IMR-90 (cell line): ENCODE results near the gene TPM3. TPM values are rescaled to one million over a fixed set of nuclear protein-coding genes. Genes with fewer than 3 reads are reported as not detected.

Experiments
- ATAC-seq: fragments of 200-7000 bp; cut with Tn5 transposase; 2 replicates; pipeline ENCODE4 v1.9.1; 2020; ENCODE audit warnings: low read depth, mild to moderate bottlenecking, moderate library complexity
- BruUV-seq: library from RNA; stranded (reverse); fragments of 400-500 nt; replicated peaks from 2 replicates; lab custom pipeline; 2021; lab: Mats Ljungman, UMichigan
- CTCF ChIA-PET: fragments of 300-600 bp; formaldehyde crosslinking; extraction: SDS; loops from one replicate; lab custom pipeline; 2021; ENCODE audit warnings: antibody characterized with exemption; lab: Yijun Ruan, JAX
- POLR2A ChIA-PET: fragments of 300-600 bp; sonication (Branson Sonifier 250); formaldehyde crosslinking; loops from one replicate; lab custom pipeline; 2022; ENCODE audit warnings: antibody characterized with exemption; ENCODE audit not compliant: unreplicated experiment; lab: Charles Lee
- DNase-seq: peaks from one replicate; pipeline ENCODE4 v3.0.0; 2013
- H2AFZ ChIP-seq: replicated peaks from 2 replicates; pipeline ENCODE3; 2013; ENCODE audit warnings: low read length, mild to moderate bottlenecking; ENCODE audit not compliant: poor library complexity
- H2AK5ac ChIP-seq: 2 replicates; pipeline ENCODE4 v1.6.1; 2013; ENCODE audit warnings: low read depth, low read length, inconsistent platforms
- H2AK9ac ChIP-seq: replicated peaks from 2 replicates; pipeline ENCODE3; 2013; ENCODE audit warnings: mild to moderate bottlenecking, low read depth, low read length, moderate library complexity; ENCODE audit not compliant: poor library complexity
- H2BK120ac ChIP-seq: 2 replicates; pipeline ENCODE4 v1.6.1; 2013; ENCODE audit warnings: low read depth, low read length, inconsistent platforms
- H2BK15ac ChIP-seq: 3 replicates; pipeline ENCODE4 v1.6.1; 2013; ENCODE audit warnings: low read depth, low read length, inconsistent platforms
- H2BK20ac ChIP-seq: 2 replicates; pipeline ENCODE4 v1.6.1; 2013; ENCODE audit warnings: low read depth, mild to moderate bottlenecking, inconsistent platforms, low read length, moderate library complexity
- H2BK5ac ChIP-seq: 2 replicates; pipeline ENCODE4 v1.6.1; 2013; ENCODE audit warnings: mild to moderate bottlenecking, low read depth, low read length, inconsistent platforms; ENCODE audit not compliant: poor library complexity, severe bottlenecking
- H3K14ac ChIP-seq: replicated peaks from 2 replicates; pipeline ENCODE4 v1.6.1; 2013; ENCODE audit warnings: low read depth, low read length, inconsistent platforms
- H3K18ac ChIP-seq: 2 replicates; pipeline ENCODE4 v1.6.1; 2013; ENCODE audit warnings: low read depth, low read length, control low read depth
- H3K23ac ChIP-seq: 2 replicates; pipeline ENCODE4 v1.6.1; 2013; ENCODE audit warnings: low read depth, low read length, inconsistent platforms
- H3K27ac ChIP-seq: 2 replicates; pipeline ENCODE4 v1.5.1; 2013; ENCODE audit warnings: mild to moderate bottlenecking, control low read depth, low read length; ENCODE audit not compliant: insufficient read depth
- H3K27me3 ChIP-seq: 2 replicates; pipeline ENCODE4 v1.6.1; 2013; ENCODE audit warnings: low read length; ENCODE audit not compliant: control insufficient read depth, insufficient read depth
- H3K36me3 ChIP-seq: 2 replicates; pipeline ENCODE4 v1.6.1; 2013; ENCODE audit warnings: low read length, mixed read lengths; ENCODE audit not compliant: control insufficient read depth, insufficient read depth
- H3K4ac ChIP-seq: 2 replicates; pipeline ENCODE4 v1.6.1; 2013; ENCODE audit warnings: low read depth, low read length, inconsistent platforms
- H3K4me1 ChIP-seq: 2 replicates; pipeline ENCODE4 v1.6.1; 2013; ENCODE audit warnings: low read length, mixed read lengths; ENCODE audit not compliant: control insufficient read depth, insufficient read depth
- H3K4me2 ChIP-seq: 2 replicates; pipeline ENCODE4 v1.6.1; 2013; ENCODE audit warnings: low read depth, mild to moderate bottlenecking, control low read depth, low read length, moderate library complexity
- H3K4me3 ChIP-seq: 2 replicates; pipeline ENCODE4 v1.5.1; 2013; ENCODE audit warnings: low read depth, mild to moderate bottlenecking, control low read depth, low read length, moderate library complexity; ENCODE audit not compliant: insufficient read depth
- H3K56ac ChIP-seq: 2 replicates; pipeline ENCODE4 v1.6.1; 2013; ENCODE audit warnings: low read length, inconsistent platforms; ENCODE audit not compliant: insufficient read depth; ENCODE audit errors: extremely low read depth
- H3K79me1 ChIP-seq, 2 experiments: 2 replicates each; pipeline ENCODE4 v1.6.1; 2013; ENCODE audit warnings: low read length in 2 of 2, inconsistent platforms in 1 of 2, low read depth in 1 of 2
- H3K9ac ChIP-seq: 2 replicates; pipeline ENCODE4 v1.6.1; 2013; ENCODE audit warnings: low read depth, low read length, control low read depth
- H3K9me1 ChIP-seq: 2 replicates; pipeline ENCODE4 v1.6.1; 2013; ENCODE audit warnings: low read length, inconsistent platforms; ENCODE audit not compliant: insufficient read depth
- H3K9me3 ChIP-seq: 2 replicates; pipeline ENCODE4 v1.6.1; 2013; ENCODE audit warnings: low read length; ENCODE audit not compliant: control insufficient read depth, insufficient read depth
- H4K20me1 ChIP-seq: 2 replicates; pipeline ENCODE4 v1.6.1; 2013; ENCODE audit warnings: low read length, inconsistent platforms; ENCODE audit not compliant: insufficient read depth
- H4K5ac ChIP-seq: 2 replicates; pipeline ENCODE4 v1.6.1; 2013; ENCODE audit warnings: mild to moderate bottlenecking, low read depth, low read length, control low read depth
- H4K8ac ChIP-seq, 2 experiments: 2 replicates each; pipeline ENCODE4 v1.6.1; 2013; ENCODE audit warnings: low read depth in 2 of 2, low read length in 2 of 2, control low read depth in 1 of 2, inconsistent platforms in 1 of 2
- H4K91ac ChIP-seq: 2 replicates; pipeline ENCODE4 v1.6.1; 2013; ENCODE audit warnings: low read depth, low read length, inconsistent platforms; ENCODE audit not compliant: insufficient read depth
- BHLHE40 ChIP-seq: fragments of 150-350 bp; IDR thresholded peaks from 2 replicates; pipeline ENCODE4 v1.6.1; 2016; ENCODE audit warnings: mild to moderate bottlenecking, low read depth, low read length
- CEBPB ChIP-seq: IDR thresholded peaks from 2 replicates; pipeline ENCODE4 v1.6.1; 2012; ENCODE audit warnings: low read depth, low read length, improper control_type of control experiment
- FOS ChIP-seq: fragments of 150-350 bp; IDR thresholded peaks from 2 replicates; pipeline ENCODE4 v1.6.1; 2016; ENCODE audit warnings: low read depth, low read length
- MXI1 ChIP-seq: IDR thresholded peaks from 2 replicates; pipeline ENCODE4 v1.6.1; 2012; ENCODE audit warnings: low read depth, mild to moderate bottlenecking, low read length, moderate library complexity, borderline replicate concordance
- RAD21 ChIP-seq: IDR thresholded peaks from 2 replicates; pipeline ENCODE4 v1.6.1; 2012; ENCODE audit warnings: low read length, improper control_type of control experiment
- RFX5 ChIP-seq: IDR thresholded peaks from 2 replicates; pipeline ENCODE4 v1.8.0; 2012; ENCODE audit warnings: low read depth, mild to moderate bottlenecking, low read length, moderate library complexity
- WGBS, 2 experiments: methylation state at CpG; one replicate each; pipeline versions ENCODE4 v1.1.5 to v1.1.7; 2013; ENCODE audit warnings: missing lambda C conversion rate in 2 of 2; ENCODE audit not compliant: insufficient read length in 1 of 2; ENCODE audit errors: extremely low coverage in 2 of 2; 5-methylcytosine and 5-hydroxymethylcytosine counted together
- dilution Hi-C: fragments of 300-500 bp; cut with HindIII; formaldehyde crosslinking; loops from one replicate; pipeline ENCODE4 v1.14.3; 2018; ENCODE audit warnings: low sequenced_read_pairs; ENCODE audit not compliant: unreplicated experiment
- in situ Hi-C: fragments of 300-500 bp; cut with MboI; formaldehyde crosslinking; loops from 3 replicates; pipeline ENCODE4 v1.14.3; 2019; ENCODE audit warnings: low sequenced_read_pairs, inconsistent platforms, mixed read lengths
- intact Hi-C: fragments of 100-400 bp; cut with micrococcal nuclease; formaldehyde crosslinking; loops from 2 replicates; pipeline ENCODE4 v1.10.0; 2022
- polyA plus RNA-seq, 3 experiments: library from polyadenylated mRNA; depleted of rRNA; stranded (reverse); fragments of >200 nt; gene quantifications; 2 replicates each; pipeline ENCODE4 v1.2.3, GENCODE V29; 2012; ENCODE audit warnings: low replicate concordance in 1 of 3
- total RNA-seq: library from RNA; depleted of rRNA; stranded (reverse); fragments of >200 nt; gene quantifications from 2 replicates; pipeline ENCODE4 v1.2.3, GENCODE V29; 2012
- TF ChIP-seq, protein P1 (sequence below): conservative IDR thresholded peaks from 2 replicates; pipeline ENCODE4 v1.5.1; 2012; ENCODE audit warnings: mild to moderate bottlenecking, low read depth, low read length, improper control_type of control experiment

TPM3 gene
- total and polyA plus RNA-seq, 2 of the 4 experiments (the other 2 are of a cell fraction), result 438 to 530 TPM

DNA sequence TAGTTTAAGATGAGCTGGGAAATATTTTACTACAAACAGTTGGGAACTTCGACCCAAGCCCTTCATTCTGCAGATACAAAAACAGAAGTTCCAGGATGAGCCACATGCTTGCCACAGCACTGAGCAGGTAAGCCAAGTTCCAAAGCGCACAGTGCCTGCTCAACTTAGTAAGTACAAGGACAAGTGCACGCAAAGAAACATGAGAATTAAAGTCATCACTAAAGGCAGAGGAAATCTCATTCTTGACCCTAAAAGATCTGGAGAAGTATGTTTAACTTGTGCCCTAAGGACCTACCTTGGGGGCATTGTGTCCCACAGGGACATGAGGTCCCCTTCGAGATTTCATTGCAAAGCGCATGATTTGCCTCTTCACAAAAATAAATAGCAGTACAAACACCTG lies 27.6 kb upstream of the TPM3 start:
- H3K56ac ChIP-seq, result peak overlapping the region; percentile 97
- dilution Hi-C loops, result no loop called here
- peak overlapping the region; percentile 99 for H2AK9ac ChIP-seq
- peak overlapping the region; percentile 9 for H4K91ac ChIP-seq
- TF ChIP-seq BHLHE40 (no peak), RFX5 (no peak), FOS (no peak), MXI1 (no peak; the same call in 1 of the 2 replicates), CEBPB (no peak), RAD21 (no peak)
- TF ChIP-seq, protein P1, sequence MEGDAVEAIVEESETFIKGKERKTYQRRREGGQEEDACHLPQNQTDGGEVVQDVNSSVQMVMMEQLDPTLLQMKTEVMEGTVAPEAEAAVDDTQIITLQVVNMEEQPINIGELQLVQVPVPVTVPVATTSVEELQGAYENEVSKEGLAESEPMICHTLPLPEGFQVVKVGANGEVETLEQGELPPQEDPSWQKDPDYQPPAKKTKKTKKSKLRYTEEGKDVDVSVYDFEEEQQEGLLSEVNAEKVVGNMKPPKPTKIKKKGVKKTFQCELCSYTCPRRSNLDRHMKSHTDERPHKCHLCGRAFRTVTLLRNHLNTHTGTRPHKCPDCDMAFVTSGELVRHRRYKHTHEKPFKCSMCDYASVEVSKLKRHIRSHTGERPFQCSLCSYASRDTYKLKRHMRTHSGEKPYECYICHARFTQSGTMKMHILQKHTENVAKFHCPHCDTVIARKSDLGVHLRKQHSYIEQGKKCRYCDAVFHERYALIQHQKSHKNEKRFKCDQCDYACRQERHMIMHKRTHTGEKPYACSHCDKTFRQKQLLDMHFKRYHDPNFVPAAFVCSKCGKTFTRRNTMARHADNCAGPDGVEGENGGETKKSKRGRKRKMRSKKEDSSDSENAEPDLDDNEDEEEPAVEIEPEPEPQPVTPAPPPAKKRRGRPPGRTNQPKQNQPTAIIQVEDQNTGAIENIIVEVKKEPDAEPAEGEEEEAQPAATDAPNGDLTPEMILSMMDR, result no peak
- H3K18ac ChIP-seq, result no peak overlapping the region
- H2BK120ac ChIP-seq, result no peak overlapping the region
- in situ Hi-C loops, result no loop called here
- peaks cover 14% of the 10 kb centered on the region for H3K36me3 ChIP-seq
- peak overlapping the region; percentile 80 for H3K4me3 ChIP-seq
- no peaks in the 10 kb centered on the region for H3K9me3 ChIP-seq
- H3K9ac ChIP-seq, result peak overlapping the region; percentile 96
- H2AK5ac ChIP-seq, result peak overlapping the region; percentile 88
- BruUV-seq, result no TSS peak
- ChIA-PET CTCF (interaction anchor here (1.2 kb wide), 1 partner anchor 26 kb away, joined by 3 read pairs; no protein-coding TSS in a partner anchor), POLR2A (no interaction called here)
- no peaks in the 10 kb centered on the region; the same call in 1 of the 2 replicates for H3K4me1 ChIP-seq
- DNase-seq (peak; percentile 47), ATAC-seq (no peak)
- peak overlapping the region; percentile 96 for H3K27ac ChIP-seq
- intact Hi-C loops, result no loop called here
- H2BK5ac ChIP-seq, result peak overlapping the region; percentile 17
- H2AFZ ChIP-seq, result no peak overlapping the region
- H3K23ac ChIP-seq, result peak overlapping the region; percentile 95
- H4K5ac ChIP-seq, result peak overlapping the region; percentile 47; the same call in 1 of the 2 replicates
- peak overlapping the region; percentile 95 for H3K4me2 ChIP-seq
- no CpG with 5 or more reads among the region's 5 CpGs for WGBS, 2 experiments
- H4K20me1 ChIP-seq, result peaks cover 27% of the 10 kb centered on the region; the same call in 1 of the 2 replicates
- peaks cover 19 to 54% of the 10 kb centered on the region in 2 experiments for H3K79me1 ChIP-seq
- peak overlapping the region; percentile 27; the same call in 1 of the 3 replicates for H2BK15ac ChIP-seq
- no peaks in the 10 kb centered on the region for H3K27me3 ChIP-seq
- H3K4ac ChIP-seq, result peak overlapping the region; percentile 97
- no peak overlapping the region for H2BK20ac ChIP-seq
- peak overlapping the region; percentile 99 for H3K14ac ChIP-seq
- H3K9me1 ChIP-seq, result no peaks in the 10 kb centered on the region
- H4K8ac ChIP-seq, result peak overlapping the region; percentile 41 to 95
